ENCODE results near the gene SETD1B. TPM values are rescaled to one million over a fixed set of nuclear protein-coding genes. Genes with fewer than 3 reads are reported as not detected.

SETD1B gene
- total RNA-seq, 1 donor, result 5.0 TPM

- H3K4me3 ChIP-seq (ENCODE audit: low read depth, low read length), result no peak overlapping the region
- TF ChIP-seq CTCF (IDR thresholded peaks at IDR 0.05; ENCODE audit: insufficient read depth, low read length), result peak; percentile 16
- DNase-seq (ENCODE audit: low read depth), result no peak
These were observed 33.9 kb downstream of the SETD1B start for GRCh38 chr12:121837680-121838079.

GRCh38 chr12:121838126-121838525, 34.3 kb downstream of the SETD1B start:
- no peak overlapping the region for H3K4me3 ChIP-seq (ENCODE audit: low read depth, low read length)
- DNase-seq (ENCODE audit: low read depth), result no peak

GRCh38 chr12:121839106-121839992, 35.5 kb downstream of the SETD1B start:
- H3K4me3 ChIP-seq (ENCODE audit: low read depth, low read length), result peak overlapping the region; percentile 70
- peak; percentile 55 for TF ChIP-seq CTCF (IDR thresholded peaks at IDR 0.05; ENCODE audit: insufficient read depth, low read length)
- DNase-seq (ENCODE audit: low read depth), result peak; percentile 97

More at GRCh38 chr12:121838126-121838525, 34.3 kb downstream of the SETD1B start:
- no peak for TF ChIP-seq CTCF (IDR thresholded peaks at IDR 0.05; ENCODE audit: insufficient read depth, low read length)

- no peak for TF ChIP-seq CTCF (IDR thresholded peaks at IDR 0.05; ENCODE audit: insufficient read depth, low read length)
- peak overlapping the region; percentile 70 for H3K4me3 ChIP-seq (ENCODE audit: low read depth, low read length)
- DNase-seq (ENCODE audit: low read depth), result no peak
These were observed 36.4 kb downstream of the SETD1B start for GRCh38 chr12:121839993-121840761.

GRCh38 chr12:121843236-121843982, 39.6 kb downstream of the SETD1B start:
- no peak for DNase-seq (ENCODE audit: low read depth)
- TF ChIP-seq CTCF (IDR thresholded peaks at IDR 0.05; ENCODE audit: insufficient read depth, low read length), result no peak
- H3K4me3 ChIP-seq (ENCODE audit: low read depth, low read length), result no peak overlapping the region

- TF ChIP-seq CTCF (IDR thresholded peaks at IDR 0.05; ENCODE audit: insufficient read depth, low read length), result no peak
- DNase-seq (ENCODE audit: low read depth), result no peak
- no peak overlapping the region for H3K4me3 ChIP-seq (ENCODE audit: low read depth, low read length)
These were observed 41.9 kb downstream of the SETD1B start for GRCh38 chr12:121845701-121846100.

Data from fibroblast of the aortic adventitia (primary cell).